Adrenal gland (tissue), 5 donors: ENCODE results near the gene ADORA2A.

Source experiments
- POLR2A ChIP-seq, 2 donors: fragments of 450-650 bp; IDR thresholded peaks; one replicate each; pipeline ENCODE4 v1.6.1; 2017; ENCODE audit warnings: antibody characterized with exemption in 2 of 2, mild to moderate bottlenecking in 2 of 2, moderate library complexity in 1 of 2
- TF ChIP-seq, protein P1 (sequence below), 6 experiments: fragments of 450-650 bp in 4 of 6; fragments of 200-600 bp in 2 of 6; sonication (generic) in 1 of 6; IDR thresholded peaks; 1 replicate in 5 of 6; 2 replicates in 1 of 6; pipeline versions ENCODE4 v1.5.1 to v1.8.0; 2016 to 2021; ENCODE audit warnings: antibody characterized with exemption in 6 of 6, mild to moderate bottlenecking in 2 of 6, moderate library complexity in 1 of 6
- donor health status: DM: no; HTN: no; CAD: no.

DNA sequence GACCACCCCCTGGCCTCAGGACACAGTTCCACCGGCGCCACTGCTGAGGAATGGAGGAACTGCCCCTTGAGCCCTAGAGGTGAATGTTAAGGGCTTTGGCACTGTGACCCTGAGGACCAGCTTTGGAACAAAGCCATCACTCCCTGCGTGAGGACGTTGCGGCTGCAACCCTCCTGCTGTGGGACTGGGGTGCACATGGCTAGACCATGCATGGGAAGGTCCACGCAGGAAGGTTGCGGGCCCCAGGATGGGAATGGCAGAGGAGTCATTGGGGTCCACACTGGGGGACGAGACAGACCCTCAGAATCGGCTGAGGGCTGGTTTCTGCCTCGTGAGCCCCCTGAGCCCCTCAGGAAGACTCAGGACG is 6.4 kb upstream of the ADORA2A start:
- TF ChIP-seq, protein P1, sequence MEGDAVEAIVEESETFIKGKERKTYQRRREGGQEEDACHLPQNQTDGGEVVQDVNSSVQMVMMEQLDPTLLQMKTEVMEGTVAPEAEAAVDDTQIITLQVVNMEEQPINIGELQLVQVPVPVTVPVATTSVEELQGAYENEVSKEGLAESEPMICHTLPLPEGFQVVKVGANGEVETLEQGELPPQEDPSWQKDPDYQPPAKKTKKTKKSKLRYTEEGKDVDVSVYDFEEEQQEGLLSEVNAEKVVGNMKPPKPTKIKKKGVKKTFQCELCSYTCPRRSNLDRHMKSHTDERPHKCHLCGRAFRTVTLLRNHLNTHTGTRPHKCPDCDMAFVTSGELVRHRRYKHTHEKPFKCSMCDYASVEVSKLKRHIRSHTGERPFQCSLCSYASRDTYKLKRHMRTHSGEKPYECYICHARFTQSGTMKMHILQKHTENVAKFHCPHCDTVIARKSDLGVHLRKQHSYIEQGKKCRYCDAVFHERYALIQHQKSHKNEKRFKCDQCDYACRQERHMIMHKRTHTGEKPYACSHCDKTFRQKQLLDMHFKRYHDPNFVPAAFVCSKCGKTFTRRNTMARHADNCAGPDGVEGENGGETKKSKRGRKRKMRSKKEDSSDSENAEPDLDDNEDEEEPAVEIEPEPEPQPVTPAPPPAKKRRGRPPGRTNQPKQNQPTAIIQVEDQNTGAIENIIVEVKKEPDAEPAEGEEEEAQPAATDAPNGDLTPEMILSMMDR (IDR thresholded peaks at IDR 0.05): no peak
- TF ChIP-seq POLR2A (IDR thresholded peaks at IDR 0.05): no peak
